CD4-positive, CD25-positive, alpha-beta regulatory T cell (primary cell): ENCODE data around the gene WNK1. TPM values are rescaled to one million over a fixed set of nuclear protein-coding genes. Genes with fewer than 3 reads are reported as not detected.
"Not testable (repeated sequence)": the region's sequence is repeated elsewhere in the genome, so short reads cannot be mapped to it uniquely, and the experiment has no call there.

Source experiments
- ATAC-seq, 2 donors: fragments of 150-1000 bp; cut with Tn5 transposase; one replicate each; pipeline ENCODE4 v1.10.0; 2021; ENCODE audit warnings: low read depth in 2 of 2, moderate number of reproducible peaks in 2 of 2, moderate library complexity in 1 of 2
- DNase-seq, 3 donors: peaks; one replicate each; pipeline versions ENCODE4 v3.0.0 to v3.0.0-alpha.2; 2012 to 2022; ENCODE audit warnings: mixed read lengths in 1 of 3
- H3K27ac ChIP-seq: one replicate; pipeline ENCODE4 v1.7.0; 2013; ENCODE audit warnings: mild to moderate bottlenecking, low read length; ENCODE audit not compliant: insufficient read depth, poor library complexity, severe bottlenecking
- H3K27me3 ChIP-seq: one replicate; pipeline ENCODE4 v1.7.0; 2013; ENCODE audit warnings: low read length; ENCODE audit not compliant: control insufficient read depth, insufficient read depth
- H3K36me3 ChIP-seq: one replicate; pipeline ENCODE4 v1.7.0; 2013; ENCODE audit warnings: mild to moderate bottlenecking, low read length, moderate library complexity; ENCODE audit not compliant: control insufficient read depth, insufficient read depth
- H3K4me1 ChIP-seq: 2 replicates; pipeline ENCODE4 v1.7.0; 2013; ENCODE audit warnings: mild to moderate bottlenecking, low read length; ENCODE audit not compliant: insufficient read depth, control insufficient read depth, poor library complexity, severe bottlenecking
- H3K4me3 ChIP-seq: one replicate; pipeline ENCODE4 v1.7.0; 2013; ENCODE audit warnings: low read depth, mild to moderate bottlenecking, low read length, moderate library complexity
- H3K9me3 ChIP-seq, 2 experiments: 1 replicate in 1 of 2; 2 replicates in 1 of 2; pipeline ENCODE4 v1.7.0; 2013; ENCODE audit warnings: low read length in 2 of 2, mild to moderate bottlenecking in 1 of 2, moderate library complexity in 1 of 2; ENCODE audit not compliant: control insufficient read depth in 2 of 2
- H3K27ac Mint-ChIP-seq, 3 donors: one replicate each; pipeline ENCODE4 v1.8.0; 2020 to 2022; ENCODE audit warnings: mild to moderate bottlenecking in 3 of 3, mixed read lengths in 3 of 3, moderate library complexity in 2 of 3
- H3K27me3 Mint-ChIP-seq: one replicate; pipeline ENCODE4 v1.8.0; 2022; ENCODE audit warnings: mild to moderate bottlenecking, mixed read lengths
- H3K36me3 Mint-ChIP-seq: one replicate; pipeline ENCODE4 v1.8.0; 2020; ENCODE audit warnings: mixed read lengths
- H3K4me1 Mint-ChIP-seq, 4 donors: one replicate each; pipeline ENCODE4 v1.8.0; 2020 to 2022; ENCODE audit warnings: mixed read lengths in 4 of 4, mild to moderate bottlenecking in 1 of 4
- H3K4me3 Mint-ChIP-seq, 4 donors: one replicate each; pipeline ENCODE4 v1.8.0; 2020 to 2022; ENCODE audit warnings: mild to moderate bottlenecking in 4 of 4, mixed read lengths in 4 of 4, moderate library complexity in 3 of 4
- H3K9me3 Mint-ChIP-seq, 7 donors: one replicate each; pipeline ENCODE4 v1.8.0; 2020 to 2022; ENCODE audit warnings: mixed read lengths in 7 of 7, mild to moderate bottlenecking in 3 of 7, moderate library complexity in 2 of 7
- polyA plus RNA-seq, 4 donors: library from polyadenylated mRNA; unstranded; fragments of 300-500 nt; fragmentation: Illumina TruSeq; gene quantifications; one replicate each; pipeline ENCODE4 v1.2.3, GENCODE V29; 2021
- total RNA-seq: library from RNA; stranded (reverse); gene quantifications from one replicate; pipeline ENCODE4 v1.2.3, GENCODE V29; 2022

WNK1 gene
- total and polyA plus RNA-seq, 5 donors from 2014 or later, result 22.1 to 360 (median 32.8) TPM

DNA sequence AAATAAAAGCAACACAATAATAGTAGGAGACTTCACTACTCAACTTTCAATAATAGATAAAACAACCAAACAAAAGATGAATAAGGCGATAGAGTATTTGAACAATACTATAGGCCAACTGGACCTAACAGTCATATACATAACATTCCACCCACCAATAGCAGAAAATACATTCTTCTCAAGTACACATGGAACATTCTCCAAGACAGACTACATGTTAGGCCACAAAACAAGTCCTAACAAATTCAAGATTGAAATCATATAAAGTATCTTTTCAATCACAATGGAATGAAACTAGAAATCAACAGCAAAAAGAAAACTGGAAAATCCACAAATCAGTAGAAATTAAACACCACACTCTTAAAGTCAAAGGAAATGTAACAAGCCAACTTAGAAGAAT lies 168.3 kb downstream of the WNK1 start:
- ATAC-seq (no peak), DNase-seq (no peak)
- H3K27ac ChIP-seq, result no peak overlapping the region
- no peaks in the 10 kb centered on the region for H3K4me1 ChIP-seq
- Mint-ChIP-seq H3K4me1 (peaks cover 0 to 12% (median 7%) of the 10 kb centered on the region in 4 donors), H3K9me3 (no peaks in the 10 kb centered on the region), H3K27me3 (no peaks in the 10 kb centered on the region), H3K4me3 (no peak overlapping the region), H3K27ac (peak overlapping the region in 1 of 3 donors; percentile 65), H3K36me3 (peaks cover 38% of the 10 kb centered on the region)
- no peaks in the 10 kb centered on the region for H3K27me3 ChIP-seq
- H3K9me3 ChIP-seq, result no peaks in the 10 kb centered on the region
- H3K36me3 ChIP-seq, result peaks cover 40% of the 10 kb centered on the region
- H3K4me3 ChIP-seq, result no peak overlapping the region

DNA sequence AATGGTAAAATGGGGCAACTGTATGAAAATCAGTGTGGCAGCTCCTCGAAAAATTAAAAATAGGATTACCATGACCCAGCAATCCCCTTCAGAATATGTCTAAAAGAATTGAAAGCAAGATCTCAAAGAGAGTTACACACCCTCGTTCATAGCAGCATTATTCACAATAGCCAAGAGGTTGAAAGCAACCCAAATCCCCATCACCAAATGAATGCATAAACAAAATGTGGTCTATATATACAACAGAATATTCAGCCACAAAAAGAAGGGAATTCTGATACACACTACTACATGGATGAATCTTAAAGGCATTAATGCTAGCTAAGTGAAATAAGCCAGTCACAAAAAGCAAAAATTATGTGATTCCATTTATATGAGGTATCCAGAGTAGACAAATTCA lies 169.9 kb downstream of the WNK1 start:
- Mint-ChIP-seq H3K27me3 (no peaks in the 10 kb centered on the region), H3K4me3 (no peak overlapping the region), H3K4me1 (peaks cover 0 to 12% (median 5%) of the 10 kb centered on the region in 4 donors), H3K36me3 (peaks cover 43% of the 10 kb centered on the region), H3K9me3 (no peaks in the 10 kb centered on the region), H3K27ac (peak overlapping the region in 2 of 3 donors; percentile 8 to 79)
- no peaks in the 10 kb centered on the region for H3K27me3 ChIP-seq
- H3K4me1 ChIP-seq, result no peaks in the 10 kb centered on the region
- H3K9me3 ChIP-seq, result no peaks in the 10 kb centered on the region
- H3K27ac ChIP-seq, result no peak overlapping the region
- DNase-seq (no peak), ATAC-seq (no peak)
- H3K36me3 ChIP-seq, result peaks cover 39% of the 10 kb centered on the region
- no peak overlapping the region for H3K4me3 ChIP-seq

DNA sequence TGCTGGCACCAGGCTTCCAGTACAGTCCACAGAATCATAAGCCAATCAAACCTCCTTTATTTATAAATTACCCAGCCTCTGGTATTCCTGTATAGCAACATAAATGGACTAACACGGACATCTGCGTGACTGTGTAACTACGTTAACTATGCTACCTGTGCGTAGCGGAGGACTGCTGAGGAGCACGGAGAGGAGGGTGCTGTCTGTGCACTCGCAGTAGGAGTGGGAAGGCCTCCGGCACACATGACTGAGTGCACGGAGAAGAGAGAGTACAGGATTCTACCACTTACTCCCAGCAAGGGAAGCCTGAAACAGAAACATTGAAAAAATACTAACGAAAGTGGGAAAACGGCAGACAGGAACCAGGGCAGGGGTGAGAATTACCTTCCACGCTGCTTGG lies 174.3 kb downstream of the WNK1 start:
- Mint-ChIP-seq H3K27ac (peak overlapping the region in 1 of 3 donors; percentile 49), H3K9me3 (no peaks in the 10 kb centered on the region), H3K4me3 (no peak overlapping the region), H3K4me1 (peaks cover 0 to 5% (median 0%) of the 10 kb centered on the region in 4 donors), H3K36me3 (peaks cover 49% of the 10 kb centered on the region), H3K27me3 (no peaks in the 10 kb centered on the region)
- Histone ChIP-seq H3K27ac (no peak overlapping the region), H3K4me3 (no peak overlapping the region), H3K4me1 (no peaks in the 10 kb centered on the region), H3K27me3 (no peaks in the 10 kb centered on the region), H3K36me3 (peaks cover 52% of the 10 kb centered on the region), H3K9me3 (no peaks in the 10 kb centered on the region)
- ATAC-seq (no peak), DNase-seq (no peak)

DNA sequence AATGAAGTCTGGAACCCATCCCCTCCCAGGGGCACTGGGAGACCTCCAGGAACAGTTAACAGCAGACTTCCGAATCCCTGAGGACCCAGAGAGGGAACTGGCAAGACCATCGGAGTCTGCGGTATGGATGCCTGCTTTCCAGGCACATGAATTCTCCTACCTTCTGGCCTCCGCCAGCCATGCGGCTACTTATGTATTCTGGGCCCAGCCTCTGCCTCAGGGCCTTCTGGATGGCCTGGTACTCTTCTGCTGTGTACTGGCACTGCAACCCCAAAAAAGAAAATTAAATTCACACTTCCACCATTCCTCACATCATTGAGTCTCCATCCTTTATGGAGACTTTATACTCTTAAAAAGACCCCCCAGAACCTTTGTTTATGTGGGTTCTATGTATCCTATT lies 178.7 kb downstream of the WNK1 start:
- ATAC-seq (no peak), DNase-seq (no peak)
- Mint-ChIP-seq H3K36me3 (peaks cover 41% of the 10 kb centered on the region), H3K27ac (peak overlapping the region; percentile 62 to 69 (median 63)), H3K27me3 (no peaks in the 10 kb centered on the region), H3K4me1 (peaks cover 0 to 4% (median under 1%) of the 10 kb centered on the region in 4 donors), H3K4me3 (no peak overlapping the region), H3K9me3 (no peaks in the 10 kb centered on the region)
- Histone ChIP-seq H3K27ac (no peak overlapping the region), H3K9me3 (no peaks in the 10 kb centered on the region), H3K4me1 (no peaks in the 10 kb centered on the region), H3K27me3 (no peaks in the 10 kb centered on the region), H3K4me3 (no peak overlapping the region), H3K36me3 (peaks cover 39% of the 10 kb centered on the region)

DNA sequence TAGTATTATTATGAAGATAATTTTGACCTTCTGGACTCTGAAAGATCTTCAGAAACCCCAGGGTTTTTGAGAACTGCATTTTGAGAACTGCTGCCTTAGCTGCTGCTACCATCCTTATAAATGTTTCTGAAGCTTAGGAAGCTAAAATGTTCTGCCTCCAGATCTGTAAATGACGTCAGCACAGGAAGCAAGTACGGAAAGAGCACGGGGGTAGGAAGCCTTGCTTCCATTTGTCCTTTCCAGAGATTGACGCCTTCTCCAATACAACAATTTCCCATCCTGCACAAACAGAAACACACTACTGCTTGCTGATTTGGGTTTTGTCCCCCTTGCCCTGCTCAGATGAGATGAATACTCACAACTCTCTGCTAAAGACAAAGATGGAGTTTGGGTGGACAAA lies 179.2 kb downstream of the WNK1 start:
- H3K27ac ChIP-seq, result no peak overlapping the region
- Mint-ChIP-seq H3K27ac (peak overlapping the region in 2 of 3 donors; percentile 63 to 69), H3K4me1 (peaks cover 0 to 4% (median under 1%) of the 10 kb centered on the region in 4 donors), H3K27me3 (no peaks in the 10 kb centered on the region), H3K9me3 (no peaks in the 10 kb centered on the region), H3K36me3 (peaks cover 38% of the 10 kb centered on the region), H3K4me3 (no peak overlapping the region)
- no peaks in the 10 kb centered on the region for H3K4me1 ChIP-seq
- H3K4me3 ChIP-seq, result no peak overlapping the region
- no peak for DNase-seq
- no peaks in the 10 kb centered on the region for H3K9me3 ChIP-seq
- ATAC-seq, result no peak
- peaks cover 36% of the 10 kb centered on the region for H3K36me3 ChIP-seq
- H3K27me3 ChIP-seq, result no peaks in the 10 kb centered on the region

DNA sequence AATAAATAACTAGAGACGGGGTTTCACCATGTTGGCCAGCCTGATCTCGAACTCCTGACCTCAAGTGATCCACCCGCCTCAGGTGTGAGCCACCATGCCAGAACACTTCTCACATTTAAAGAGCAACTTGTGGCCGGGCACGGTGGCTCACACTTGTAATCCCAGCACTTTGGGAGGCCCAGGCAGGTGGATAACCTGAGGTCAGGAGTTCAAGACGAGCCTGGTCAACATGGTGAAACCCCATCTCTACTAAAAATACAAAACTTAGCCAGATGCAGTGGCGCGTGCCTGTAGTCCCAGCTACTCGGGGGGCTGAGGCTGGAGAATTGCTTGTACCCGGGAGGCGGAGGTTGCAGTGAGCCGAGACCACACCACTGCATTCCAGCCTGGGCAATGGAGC lies 183.5 kb downstream of the WNK1 start:
- not testable (repeated sequence) for H3K27ac ChIP-seq, H3K4me3 ChIP-seq, H3K27me3 ChIP-seq, H3K27me3 Mint-ChIP-seq, H3K27ac Mint-ChIP-seq, DNase-seq, H3K4me1 ChIP-seq, H3K9me3 Mint-ChIP-seq, ATAC-seq, H3K4me3 Mint-ChIP-seq, H3K9me3 ChIP-seq
- Mint-ChIP-seq H3K36me3 (peaks cover 29% of the 10 kb centered on the region), H3K4me1 (peaks cover 8 to 19% (median 13%) of the 10 kb centered on the region in 4 donors)
- H3K36me3 ChIP-seq, result peaks cover 15% of the 10 kb centered on the region

DNA sequence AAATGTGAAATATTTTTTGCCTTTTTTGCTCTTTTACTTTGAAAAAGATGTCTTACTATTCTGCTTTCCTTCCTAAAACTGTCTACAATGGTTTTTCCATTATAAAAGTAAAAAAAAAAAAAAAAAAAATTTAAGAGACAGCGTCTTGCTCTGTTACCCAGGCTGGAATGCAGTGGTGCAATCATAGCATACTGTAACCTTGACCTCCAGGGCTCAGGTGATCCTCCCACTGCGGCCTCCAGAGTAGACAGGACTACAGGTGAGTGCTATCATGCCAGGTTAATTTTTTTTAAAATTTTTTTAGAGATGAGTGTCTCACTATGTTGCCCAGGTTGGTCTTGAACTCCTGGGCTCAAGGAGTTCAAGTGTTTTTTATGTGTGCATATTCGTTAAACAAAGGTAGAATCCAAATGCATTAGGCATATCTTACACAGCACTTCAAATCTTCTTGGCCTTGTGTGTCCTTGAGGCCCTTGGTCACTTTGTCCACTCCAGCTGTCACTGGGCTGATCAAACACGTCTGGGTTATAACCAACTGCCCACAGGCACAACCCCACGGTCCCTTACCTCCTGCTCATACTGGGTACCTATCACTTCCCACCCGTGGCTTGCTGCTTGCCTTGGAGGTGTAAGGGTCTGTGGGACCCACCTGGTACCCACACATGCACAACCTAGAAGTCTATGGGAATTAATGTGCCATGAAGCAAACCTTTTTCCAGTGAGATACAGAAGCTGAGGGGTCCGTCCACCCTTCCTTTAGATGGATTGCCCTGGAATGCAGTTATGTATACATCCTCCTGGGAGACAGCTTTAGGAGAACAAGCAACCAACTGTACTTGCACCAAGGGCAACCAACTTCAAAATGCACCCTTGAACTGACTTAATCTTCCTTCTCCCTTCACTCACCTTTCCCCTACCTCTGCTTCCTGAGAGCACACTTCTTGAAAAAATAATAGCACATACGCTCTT lies 184.3 kb downstream of the WNK1 start:
- ATAC-seq (no peak), DNase-seq (no peak)
- Histone ChIP-seq H3K9me3 (no peaks in the 10 kb centered on the region), H3K27ac (no peak overlapping the region), H3K4me3 (no peak overlapping the region), H3K4me1 (no peaks in the 10 kb centered on the region), H3K36me3 (peaks cover 8% of the 10 kb centered on the region), H3K27me3 (no peaks in the 10 kb centered on the region)
- no peaks in the 10 kb centered on the region for H3K9me3 Mint-ChIP-seq
- H3K4me1 Mint-ChIP-seq, result peaks cover 8 to 20% (median 15%) of the 10 kb centered on the region in 4 donors
- H3K4me3 Mint-ChIP-seq, result no peak overlapping the region
- peaks cover 25% of the 10 kb centered on the region for H3K36me3 Mint-ChIP-seq
- peak overlapping the region in 1 of 3 donors; percentile 56 for H3K27ac Mint-ChIP-seq
- no peaks in the 10 kb centered on the region for H3K27me3 Mint-ChIP-seq
